CD14-positive monocyte (primary cell): ENCODE data around the gene XKR7. TPM values are rescaled to one million over a fixed set of nuclear protein-coding genes. Genes with fewer than 3 reads are reported as not detected.

Experiments
- DNase-seq, 3 donors: peaks; one replicate each; pipeline ENCODE4 v3.0.0-alpha.2; 2011 to 2022
- H2AFZ ChIP-seq: 2 replicates; pipeline ENCODE4 v1.6.0; 2012; ENCODE audit warnings: mild to moderate bottlenecking, low read depth, low read length, inconsistent platforms; ENCODE audit not compliant: insufficient read depth, poor library complexity, severe bottlenecking
- H3K27ac ChIP-seq, 2 donors: 1 replicate in 1 of 2; 2 replicates in 1 of 2; pipeline ENCODE4 v1.5.1; 2012 to 2013; ENCODE audit warnings: low read length in 2 of 2, control low read depth in 1 of 2, inconsistent platforms in 1 of 2, low read depth in 1 of 2, mild to moderate bottlenecking in 1 of 2
- H3K27me3 ChIP-seq, 2 donors: one replicate each; pipeline versions ENCODE4 v1.6.0 to v1.6.1; 2011 to 2013; ENCODE audit warnings: low read length in 2 of 2; ENCODE audit not compliant: control insufficient read depth in 2 of 2, insufficient read depth in 2 of 2
- H3K36me3 ChIP-seq, 2 donors: replicated peaks in 1 of 2; 1 replicate in 1 of 2; 2 replicates in 1 of 2; pipeline versions ENCODE4 v1.5.1 to v1.6.1; 2012 to 2013; ENCODE audit warnings: low read length in 2 of 2, control low read depth in 1 of 2, inconsistent platforms in 1 of 2, mild to moderate bottlenecking in 1 of 2; ENCODE audit not compliant: insufficient read depth in 2 of 2, control insufficient read depth in 1 of 2
- H3K4me1 ChIP-seq, 2 donors: 1 replicate in 1 of 2; 2 replicates in 1 of 2; pipeline versions ENCODE4 v1.5.1 to v1.6.1; 2012 to 2013; ENCODE audit warnings: low read length in 2 of 2, control low read depth in 1 of 2, inconsistent platforms in 1 of 2, mild to moderate bottlenecking in 1 of 2, moderate library complexity in 1 of 2; ENCODE audit not compliant: insufficient read depth in 2 of 2, control insufficient read depth in 1 of 2
- H3K4me2 ChIP-seq: replicated peaks from 2 replicates; pipeline ENCODE3; 2012; ENCODE audit warnings: low read length, moderate library complexity, mild to moderate bottlenecking; ENCODE audit not compliant: poor library complexity, severe bottlenecking; ENCODE audit errors: extremely low read depth
- H3K4me3 ChIP-seq, 3 experiments: fragments of 200-600 bp in 1 of 3; sonication (generic) in 1 of 3; replicated peaks in 1 of 3; 1 replicate in 2 of 3; 2 replicates in 1 of 3; pipeline ENCODE4 v1.5.1; 2011 to 2013; ENCODE audit warnings: low read length in 3 of 3, mild to moderate bottlenecking in 3 of 3, control low read depth in 2 of 3, low read depth in 2 of 3, inconsistent platforms in 1 of 3, moderate library complexity in 1 of 3
- H3K79me2 ChIP-seq: 2 replicates; pipeline ENCODE4 v1.6.0; 2012; ENCODE audit warnings: mild to moderate bottlenecking, control low read depth, inconsistent platforms, low read length, moderate library complexity; ENCODE audit not compliant: insufficient read depth
- H3K9ac ChIP-seq: 2 replicates; pipeline ENCODE4 v1.6.0; 2017; ENCODE audit warnings: low read length, mild to moderate bottlenecking; ENCODE audit not compliant: insufficient read depth, poor library complexity, severe bottlenecking
- H3K9me3 ChIP-seq, 2 donors: replicated peaks in 1 of 2; 1 replicate in 1 of 2; 2 replicates in 1 of 2; pipeline versions ENCODE4 v1.5.1 to v1.6.1; 2012 to 2013; ENCODE audit warnings: low read length in 2 of 2, control low read depth in 1 of 2; ENCODE audit not compliant: control insufficient read depth in 1 of 2, insufficient read depth in 1 of 2
- H4K20me1 ChIP-seq: 2 replicates; pipeline ENCODE4 v1.6.0; 2012; ENCODE audit warnings: mild to moderate bottlenecking, low read length, control low read depth, moderate library complexity; ENCODE audit not compliant: insufficient read depth
- H3K27ac Mint-ChIP-seq, 7 donors: one replicate each; pipeline ENCODE4 v1.8.0; 2020; ENCODE audit warnings: mild to moderate bottlenecking in 7 of 7, mixed read lengths in 7 of 7, moderate library complexity in 6 of 7, inconsistent platforms in 2 of 7
- H3K27me3 Mint-ChIP-seq, 3 donors: one replicate each; pipeline ENCODE4 v1.8.0; 2021 to 2022; ENCODE audit warnings: low read depth in 3 of 3, mild to moderate bottlenecking in 3 of 3, mixed read lengths in 3 of 3, moderate library complexity in 3 of 3, inconsistent platforms in 1 of 3
- H3K36me3 Mint-ChIP-seq, 2 donors: one replicate each; pipeline ENCODE4 v1.8.0; 2020; ENCODE audit warnings: mixed read lengths in 2 of 2, inconsistent platforms in 1 of 2, mild to moderate bottlenecking in 1 of 2
- H3K4me1 Mint-ChIP-seq: one replicate; pipeline ENCODE4 v1.8.0; 2020; ENCODE audit warnings: mild to moderate bottlenecking, mixed read lengths
- H3K4me3 Mint-ChIP-seq, 2 donors: one replicate each; pipeline ENCODE4 v1.8.0; 2020; ENCODE audit warnings: mild to moderate bottlenecking in 2 of 2, mixed read lengths in 2 of 2, moderate library complexity in 1 of 2
- H3K9me3 Mint-ChIP-seq, 7 donors: one replicate each; pipeline ENCODE4 v1.8.0; 2020 to 2022; ENCODE audit warnings: mixed read lengths in 7 of 7, mild to moderate bottlenecking in 6 of 7, moderate library complexity in 6 of 7, inconsistent platforms in 2 of 7
- CTCF ChIP-seq: fragments of 200-600 bp; IDR thresholded peaks from one replicate; pipeline ENCODE4 v1.8.0; 2022; ENCODE audit warnings: antibody characterized with exemption, mild to moderate bottlenecking
- WGBS: methylation state at CpG from one replicate; pipeline ENCODE4 v1.1.5; 2013; ENCODE audit warnings: missing lambda C conversion rate; ENCODE audit not compliant: insufficient coverage; 5-methylcytosine and 5-hydroxymethylcytosine counted together
- intact Hi-C, 2 donors: fragments of 100-400 bp; cut with micrococcal nuclease; formaldehyde crosslinking; loops; one replicate each; pipeline versions ENCODE4 v1.15.0 to v1.15.1; 2023
- polyA plus RNA-seq, 3 donors: library from polyadenylated mRNA; depleted of rRNA in 1 of 3; unstranded in 2 of 3; stranded (reverse) in 1 of 3; fragments of 300-500 nt in 2 of 3; fragments of >200 nt in 1 of 3; fragmentation: Illumina TruSeq in 2 of 3; gene quantifications; 1 replicate in 2 of 3; 2 replicates in 1 of 3; pipeline ENCODE4 v1.2.3, GENCODE V29; 2012 to 2021

Gene XKR7
- polyA plus RNA-seq, 3 donors: 0.02 to 0.43 TPM; not detected in 1

GRCh38 chr20:32034581-32035425, 66.9 kb downstream of the XKR7 start:
- no peaks in the 10 kb centered on the region for H3K27me3 ChIP-seq
- Mint-ChIP-seq H3K4me1 (peaks cover 84% of the 10 kb centered on the region), H3K27ac (peak overlapping the region; percentile 96 to 100 (median 98)), H3K9me3 (peaks cover 3 to 10% (median 6%) of the 10 kb centered on the region in 7 donors), H3K27me3 (peaks cover 2 to 8% (median 2%) of the 10 kb centered on the region in 3 donors), H3K4me3 (peak overlapping the region; percentile 51 to 81), H3K36me3 (peaks cover 0 to 3% of the 10 kb centered on the region in 2 donors)
- peak overlapping the region; percentile 94 to 99 for H3K27ac ChIP-seq
- no peaks in the 10 kb centered on the region for H4K20me1 ChIP-seq
- H3K9me3 ChIP-seq: peaks cover 0 to 6% of the 10 kb centered on the region in 2 donors
- WGBS: 4% methylated on average over 7 of the region's 9 CpGs
- peak overlapping the region; percentile 66 for H3K9ac ChIP-seq
- H2AFZ ChIP-seq: no peak overlapping the region
- no peaks in the 10 kb centered on the region for H3K36me3 ChIP-seq
- DNase-seq: peak; percentile 92 to 100 (median 98)
- TF ChIP-seq CTCF: peak; percentile 33
- peak overlapping the region; percentile 65 for H3K4me2 ChIP-seq
- peak overlapping the region in 2 of 3 experiments; percentile 14 to 51 for H3K4me3 ChIP-seq
- intact Hi-C loops: loop anchor here (5.0 to 10.0 kb wide), 4 partner anchors 32 to 210 kb away; no protein-coding TSS in a partner anchor
- H3K79me2 ChIP-seq: peaks cover 11% of the 10 kb centered on the region
- peaks cover 87 to 92% of the 10 kb centered on the region in 2 donors for H3K4me1 ChIP-seq

GRCh38 chr20:32035426-32035779, 67.5 kb downstream of the XKR7 start:
- Mint-ChIP-seq H3K36me3 (peaks cover 0 to 3% of the 10 kb centered on the region in 2 donors), H3K27ac (peak overlapping the region; percentile 96 to 100 (median 98))

More at GRCh38 chr20:32035426-32035779, 67.5 kb downstream of the XKR7 start:
- peak overlapping the region; percentile 94 to 99 for H3K27ac ChIP-seq
- peak overlapping the region; percentile 66 for H3K9ac ChIP-seq
- H3K36me3 ChIP-seq: no peaks in the 10 kb centered on the region
- peaks cover 93 to 98% of the 10 kb centered on the region in 2 donors for H3K4me1 ChIP-seq
- H3K4me3 ChIP-seq: peak overlapping the region in 1 of 3 experiments; percentile 51
- peak overlapping the region; percentile 65 for H3K4me2 ChIP-seq
- Mint-ChIP-seq H3K4me1 (peaks cover 89% of the 10 kb centered on the region), H3K4me3 (peak overlapping the region in 1 of 2 donors; percentile 81), H3K9me3 (peaks cover 3 to 10% (median 6%) of the 10 kb centered on the region in 7 donors), H3K27me3 (peaks cover 2 to 4% (median 2%) of the 10 kb centered on the region in 3 donors)
- peaks cover 0 to 6% of the 10 kb centered on the region in 2 donors for H3K9me3 ChIP-seq
- peak in 1 of 3 donors; percentile 77 for DNase-seq
- H3K79me2 ChIP-seq: peaks cover 11% of the 10 kb centered on the region
- intact Hi-C loops: loop anchor here (5.0 to 10.0 kb wide), 2 partner anchors 37 to 211 kb away; no protein-coding TSS in a partner anchor
- TF ChIP-seq CTCF: peak; percentile 14
- no peaks in the 10 kb centered on the region for H4K20me1 ChIP-seq
- whole genome bisulfite sequencing: 95% methylated on average over 8 of the region's 8 CpGs
- H3K27me3 ChIP-seq: no peaks in the 10 kb centered on the region
- no peak overlapping the region for H2AFZ ChIP-seq
